Neuron (in vitro differentiated cells): ENCODE measurements around the gene CLDN4.

Source experiments
- H2AFZ ChIP-seq: one replicate; pipeline ENCODE4 v1.6.1; 2013; ENCODE audit warnings: low read depth, mild to moderate bottlenecking, inconsistent platforms, low read length, moderate library complexity
- H3K27me3 ChIP-seq: one replicate; pipeline ENCODE4 v1.6.1; 2013; ENCODE audit warnings: low read length; ENCODE audit not compliant: insufficient read depth
- H3K36me3 ChIP-seq: one replicate; pipeline ENCODE4 v1.6.1; 2013; ENCODE audit warnings: low read length; ENCODE audit not compliant: insufficient read depth
- H3K4me1 ChIP-seq: one replicate; pipeline ENCODE4 v1.6.1; 2013; ENCODE audit warnings: low read length; ENCODE audit not compliant: insufficient read depth
- H3K4me3 ChIP-seq: 2 replicates; pipeline ENCODE4 v1.5.1; 2013; ENCODE audit warnings: mild to moderate bottlenecking, low read length, moderate library complexity
- H3K9me3 ChIP-seq: one replicate; pipeline ENCODE4 v1.6.1; 2013; ENCODE audit warnings: low read length

The CLDN4 gene

GRCh38 chr7:73879977-73880681 is 49.3 kb downstream of the CLDN4 start:
- H3K27me3 ChIP-seq = peaks cover 4% of the 10 kb centered on the region
- no peaks in the 10 kb centered on the region for H3K9me3 ChIP-seq
- H3K4me3 ChIP-seq = no peak overlapping the region
- no peak overlapping the region for H2AFZ ChIP-seq
- H3K4me1 ChIP-seq = no peaks in the 10 kb centered on the region
- no peaks in the 10 kb centered on the region for H3K36me3 ChIP-seq

GRCh38 chr7:73880755-73881328 is 50.0 kb downstream of the CLDN4 start:
- Histone ChIP-seq H3K9me3 (no peaks in the 10 kb centered on the region), H3K4me1 (no peaks in the 10 kb centered on the region), H3K27me3 (peaks cover 4% of the 10 kb centered on the region), H2AFZ (no peak overlapping the region), H3K4me3 (no peak overlapping the region), H3K36me3 (no peaks in the 10 kb centered on the region)

GRCh38 chr7:73881352-73882046 is 50.7 kb downstream of the CLDN4 start:
- H3K27me3 ChIP-seq = peaks cover 6% of the 10 kb centered on the region
- no peak overlapping the region for H2AFZ ChIP-seq
- H3K9me3 ChIP-seq = no peaks in the 10 kb centered on the region
- H3K4me3 ChIP-seq = no peak overlapping the region
- peaks cover 3% of the 10 kb centered on the region for H3K4me1 ChIP-seq
- no peaks in the 10 kb centered on the region for H3K36me3 ChIP-seq

- no peaks in the 10 kb centered on the region for H3K36me3 ChIP-seq
- no peaks in the 10 kb centered on the region for H3K9me3 ChIP-seq
- H3K4me1 ChIP-seq = peaks cover 5% of the 10 kb centered on the region
- H2AFZ ChIP-seq = no peak overlapping the region
- peaks cover 9% of the 10 kb centered on the region for H3K27me3 ChIP-seq
- H3K4me3 ChIP-seq = no peak overlapping the region
Measured at GRCh38 chr7:73882047-73882402, 51.2 kb downstream of the CLDN4 start.
